Activated CD4-positive, alpha-beta T cell treated with anti-CD3 and anti-CD28 coated beads, Interleukin-2, amount 50 U/mL, for 24 hours (primary cell): ENCODE measurements around the gene EREG.
"Not testable (repeated sequence)": the region's sequence is repeated elsewhere in the genome, so short reads cannot be mapped to it uniquely, and the experiment has no call there.

Experiments
- DNase-seq, 2 donors: peaks; one replicate each; pipeline ENCODE4 v3.0.0-alpha.2; 2020; ENCODE audit warnings: low read depth in 1 of 2, low spot score in 1 of 2

EREG gene

DNA sequence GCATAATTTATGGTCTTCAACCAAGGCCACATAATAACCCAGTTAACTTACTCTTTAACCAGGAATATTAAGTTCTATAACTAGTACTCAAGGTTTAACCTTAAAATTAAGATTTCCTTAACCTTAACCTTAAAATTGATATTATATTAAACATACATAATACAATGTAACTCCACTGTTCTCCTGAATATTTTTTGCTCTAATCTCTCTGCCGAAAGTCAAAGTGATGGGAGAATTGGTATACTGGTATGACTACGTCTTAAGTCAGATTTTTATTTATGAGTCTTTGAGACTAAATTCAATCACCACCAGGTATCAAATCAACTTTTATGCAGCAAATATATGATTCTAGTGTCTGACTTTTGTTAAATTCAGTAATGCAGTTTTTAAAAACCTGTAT lies 22.8 kb downstream of the EREG start:
- no peak for DNase-seq

DNA sequence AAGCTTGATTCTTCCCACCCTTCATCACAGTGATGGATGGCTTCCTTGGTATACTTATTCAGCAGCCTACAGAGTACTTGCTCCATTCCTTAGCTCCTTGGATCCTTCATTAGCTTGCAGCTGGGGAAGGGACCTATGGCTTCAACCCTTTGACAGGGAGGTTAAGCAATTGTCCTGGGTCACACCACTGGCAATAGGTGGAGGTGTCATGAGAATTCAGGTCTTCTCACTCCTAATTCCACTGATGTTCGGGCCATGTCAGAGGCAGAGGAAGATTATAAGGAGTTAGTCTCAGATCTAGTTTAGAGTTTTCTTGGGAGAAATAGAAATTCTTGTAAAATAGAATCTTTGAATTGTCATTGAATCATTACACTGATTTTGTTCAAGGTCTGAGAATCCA lies 24.5 kb downstream of the EREG start:
- DNase-seq: no peak

- DNase-seq: no peak
Measured at GRCh38 chr4:74390677-74391076, 25.7 kb downstream of the EREG start.

DNA sequence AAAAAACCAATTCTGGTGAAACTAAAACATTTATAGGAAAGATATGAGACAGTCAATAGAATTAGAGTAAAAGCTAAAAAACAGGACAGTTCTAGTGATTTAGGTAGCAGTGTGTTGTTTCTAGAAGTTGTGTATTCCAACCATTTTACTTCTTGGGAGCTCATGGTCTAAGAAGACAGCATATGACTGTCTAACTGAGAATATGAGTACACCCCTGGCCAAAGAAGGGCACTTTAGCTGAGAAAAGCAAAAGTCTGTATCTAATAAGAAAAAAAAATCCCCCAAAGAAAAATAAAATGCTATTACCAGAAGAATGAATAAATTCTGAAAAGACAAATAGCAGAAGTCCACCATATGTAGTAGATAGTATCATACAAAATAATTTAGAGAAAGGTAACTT lies 26.4 kb downstream of the EREG start:
- no peak for DNase-seq

- DNase-seq: no peak
Measured at GRCh38 chr4:74391890-74392475, 27.0 kb downstream of the EREG start.

- DNase-seq: no peak
Measured at GRCh38 chr4:74394476-74395136, 29.7 kb downstream of the EREG start.

DNA sequence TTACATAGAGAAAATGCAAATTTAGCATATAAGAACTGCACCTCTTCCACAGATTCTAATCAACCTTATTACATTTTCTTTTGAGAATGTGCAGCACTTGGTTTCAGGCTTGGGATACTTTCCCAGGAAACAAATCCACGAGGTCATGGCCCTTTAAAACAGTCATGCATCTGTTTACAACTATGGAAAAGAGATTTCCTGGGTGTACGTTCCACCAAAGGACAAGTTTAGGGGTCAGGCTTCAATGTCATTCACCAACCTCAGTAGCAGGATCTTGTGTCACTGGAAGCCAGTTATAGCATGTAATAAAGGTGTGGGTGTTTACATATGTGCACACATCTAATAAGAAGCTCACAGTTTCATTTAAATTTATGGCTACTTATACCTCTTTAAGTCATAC lies 30.7 kb downstream of the EREG start:
- no peak for DNase-seq

DNA sequence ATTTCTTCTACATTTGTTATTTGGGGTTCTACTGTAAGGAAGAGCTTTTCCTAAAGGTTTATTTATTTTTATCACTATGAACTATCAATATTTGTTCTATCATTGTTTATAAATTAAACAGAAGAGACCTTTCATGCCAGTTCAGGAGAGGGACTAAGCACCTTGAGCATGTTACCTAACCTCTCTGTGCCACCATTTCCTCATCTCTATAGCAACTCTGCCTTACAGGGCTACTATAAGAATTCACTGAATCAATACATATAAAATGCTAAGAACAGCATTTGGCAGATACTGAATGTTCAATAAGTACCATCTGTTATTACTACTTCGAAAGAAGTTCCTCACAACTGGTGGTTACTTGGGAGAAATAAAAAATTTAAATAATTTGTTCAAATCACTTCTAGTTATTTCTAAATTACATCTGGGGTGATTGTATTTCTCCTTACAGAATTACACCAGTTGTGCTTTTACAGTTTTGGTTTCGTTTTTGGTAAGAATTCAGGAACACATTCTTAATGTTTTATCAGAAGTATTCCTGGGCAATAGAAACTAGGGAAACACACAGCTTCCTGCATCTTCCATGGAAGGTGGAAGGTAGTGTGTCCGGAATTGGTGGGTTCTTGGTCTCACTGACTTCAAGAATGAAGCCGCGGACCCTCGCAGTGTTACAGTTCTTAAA lies 32.9 kb downstream of the EREG start:
- DNase-seq: no peak

DNA sequence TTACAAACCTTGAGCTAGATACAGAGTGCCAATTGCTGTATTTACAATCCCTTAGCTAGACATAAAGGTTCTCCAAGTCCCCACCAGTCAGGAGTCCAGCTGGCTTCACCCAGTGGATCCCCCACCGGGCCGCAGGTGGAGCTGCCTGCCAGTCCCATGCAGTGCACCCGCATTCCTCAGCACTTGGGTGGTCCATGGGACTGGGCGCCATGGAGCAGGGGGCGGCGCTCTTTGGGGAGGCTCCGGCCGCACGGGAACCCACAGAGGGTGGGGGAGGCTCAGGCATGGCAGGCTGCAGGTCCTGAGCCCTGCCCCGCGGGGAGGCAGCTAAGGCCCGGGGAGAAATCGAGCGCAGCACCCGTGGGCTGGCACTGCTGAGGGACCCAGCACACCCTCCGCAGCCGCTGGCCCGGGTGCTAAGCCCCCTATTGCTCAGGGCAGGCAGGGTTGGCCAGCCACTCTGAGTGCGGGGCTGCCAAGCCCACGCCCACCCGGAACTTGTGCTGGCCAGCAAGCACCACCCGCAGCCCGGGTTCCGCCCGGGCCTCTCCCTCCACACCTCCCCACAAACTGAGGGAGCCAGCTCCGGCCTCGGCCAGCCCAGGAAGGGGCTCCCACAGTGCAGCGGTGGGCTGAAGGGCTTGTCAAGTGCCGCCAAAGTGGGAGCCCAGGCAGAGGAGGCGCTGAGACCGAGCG lies 34.1 kb downstream of the EREG start:
- DNase-seq: not testable (repeated sequence)

DNA sequence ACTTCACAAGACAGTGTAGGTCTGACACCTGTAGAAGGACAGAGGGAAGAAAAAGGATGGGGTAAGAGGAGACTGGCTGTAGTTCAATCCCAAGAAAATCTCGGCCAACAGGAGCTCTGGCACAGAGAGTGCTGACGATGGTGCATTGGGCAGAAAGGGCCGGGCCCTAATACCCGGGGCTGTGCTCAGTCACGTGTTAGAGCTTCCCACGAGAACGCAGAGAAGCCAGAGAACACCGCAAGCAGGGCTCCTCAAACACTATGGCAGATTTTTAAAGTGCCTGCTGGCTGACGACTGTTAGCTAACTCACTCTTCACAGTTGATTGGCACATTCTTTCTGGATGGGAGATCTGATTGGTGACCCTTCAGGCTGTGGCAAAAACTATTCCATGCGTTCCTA lies 35.5 kb downstream of the EREG start:
- no peak for DNase-seq

DNA sequence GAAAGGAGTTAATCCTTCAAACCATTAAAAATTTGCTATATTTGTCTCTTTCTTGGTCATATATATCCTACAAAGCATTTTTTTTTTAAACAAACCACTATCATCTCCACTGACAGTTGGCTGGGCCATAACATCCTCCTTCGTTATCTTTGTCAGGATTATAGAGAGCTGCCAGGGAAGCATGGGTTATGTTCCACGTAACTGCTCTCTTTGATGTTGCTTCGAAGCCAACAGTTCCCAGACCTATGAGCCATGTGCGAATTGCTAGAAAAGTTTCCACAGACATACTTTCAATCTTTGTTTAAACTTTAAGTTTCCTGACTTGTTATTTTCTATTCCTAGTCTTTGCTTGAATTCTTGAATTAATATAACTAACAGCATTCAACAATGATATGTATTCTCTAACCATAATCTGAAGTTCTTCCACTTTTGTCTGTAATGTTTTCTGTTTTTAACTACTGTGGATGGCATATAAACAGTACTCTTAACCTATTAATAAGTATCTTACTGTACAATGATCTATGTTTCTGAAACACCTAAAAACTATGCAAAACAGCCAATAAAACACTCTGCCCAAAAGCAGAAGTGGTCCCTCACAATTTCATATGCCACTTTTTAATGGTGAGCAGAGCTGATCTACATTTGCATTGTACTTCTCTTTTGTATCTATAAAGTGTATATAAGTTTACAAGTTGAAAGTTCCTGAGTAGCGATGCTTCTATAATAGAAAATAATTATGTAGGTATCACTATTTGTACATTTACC lies 37.9 kb downstream of the EREG start:
- no peak for DNase-seq

- no peak for DNase-seq
Measured at GRCh38 chr4:74407891-74408290, 42.9 kb downstream of the EREG start.

GRCh38 chr4:74408639-74409038 lies 43.7 kb downstream of the EREG start:
- no peak for DNase-seq

- no peak for DNase-seq
Measured at GRCh38 chr4:74410272-74410671, 45.3 kb downstream of the EREG start.

DNA sequence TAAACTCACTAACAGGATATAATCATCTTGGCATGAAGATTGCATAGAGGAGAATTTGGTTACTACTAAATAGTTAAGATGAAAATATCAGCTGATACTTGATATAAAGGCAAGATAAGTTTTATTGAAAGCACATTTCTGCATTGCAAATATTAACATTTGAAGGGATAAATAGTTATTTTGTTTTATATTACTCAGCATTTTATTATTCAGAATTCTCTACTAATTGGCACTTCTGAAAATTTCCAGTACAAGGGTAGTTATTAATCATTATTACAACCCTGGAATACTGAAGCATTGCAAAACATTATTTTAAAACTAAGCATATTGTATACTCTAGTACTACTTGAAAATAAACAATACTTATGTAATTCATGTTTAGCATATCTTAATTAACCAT lies 47.3 kb downstream of the EREG start:
- DNase-seq: no peak

- DNase-seq: no peak
Measured at GRCh38 chr4:74413265-74413664, 48.3 kb downstream of the EREG start.

DNA sequence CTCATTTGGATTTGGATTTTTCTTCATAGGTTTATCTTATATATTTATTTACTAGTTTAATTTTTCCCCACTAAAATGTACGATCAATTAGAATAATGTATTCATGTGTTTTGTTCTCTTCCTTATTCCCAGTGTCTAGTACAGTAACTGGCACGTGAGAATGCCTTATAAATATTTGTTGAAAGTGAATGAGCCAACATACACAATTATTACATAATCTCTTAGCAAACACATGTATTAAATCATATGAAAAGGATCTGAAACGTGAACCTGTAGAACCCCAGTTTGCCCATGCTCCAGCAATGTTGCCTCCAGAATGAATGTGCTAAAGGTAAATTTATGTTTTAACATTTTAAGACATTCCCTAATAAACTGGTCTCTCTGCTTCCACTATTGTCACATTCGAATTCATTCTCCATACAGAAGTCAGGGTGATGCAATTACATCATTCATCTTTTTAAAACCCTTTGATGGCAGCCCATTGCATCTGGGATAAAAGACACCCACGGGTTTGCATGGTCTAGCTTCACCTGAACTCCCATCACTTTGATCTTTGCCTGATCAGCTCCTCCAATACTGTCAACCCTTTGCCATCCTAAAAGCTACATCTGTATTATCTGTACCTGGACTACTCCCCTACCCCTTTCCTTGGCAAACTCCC lies 49.3 kb downstream of the EREG start:
- DNase-seq: no peak

GRCh38 chr4:74415602-74416300 lies 50.8 kb downstream of the EREG start:
- no peak for DNase-seq

DNA sequence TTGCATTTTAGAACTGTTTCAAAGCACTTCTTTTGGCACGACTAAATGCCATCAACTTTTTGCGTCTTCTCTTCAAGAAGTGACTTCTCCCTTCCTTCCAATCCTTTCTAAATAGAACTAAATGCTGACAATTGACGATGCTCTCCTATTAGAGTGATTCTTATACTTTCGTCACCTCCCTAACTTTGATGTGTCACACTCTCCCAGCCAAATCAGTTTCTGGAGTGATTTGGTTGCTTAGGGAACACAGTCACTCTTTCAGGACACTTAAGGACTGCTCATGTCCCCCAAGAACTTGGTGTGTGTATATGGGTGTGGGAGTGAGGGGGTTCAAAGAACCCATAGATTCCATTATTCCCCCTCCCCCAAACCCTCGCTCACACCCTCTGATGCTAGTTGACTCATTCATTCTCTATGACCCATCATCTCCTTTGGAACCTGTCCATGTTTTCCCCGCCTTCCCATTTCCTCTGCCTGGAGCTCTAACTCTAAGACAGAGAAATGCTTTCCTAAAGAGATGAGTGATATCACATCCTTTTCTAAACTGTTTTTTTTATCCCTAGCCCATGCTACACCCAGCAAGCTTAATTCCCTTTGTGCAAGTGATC lies 53.2 kb downstream of the EREG start:
- no peak for DNase-seq

DNA sequence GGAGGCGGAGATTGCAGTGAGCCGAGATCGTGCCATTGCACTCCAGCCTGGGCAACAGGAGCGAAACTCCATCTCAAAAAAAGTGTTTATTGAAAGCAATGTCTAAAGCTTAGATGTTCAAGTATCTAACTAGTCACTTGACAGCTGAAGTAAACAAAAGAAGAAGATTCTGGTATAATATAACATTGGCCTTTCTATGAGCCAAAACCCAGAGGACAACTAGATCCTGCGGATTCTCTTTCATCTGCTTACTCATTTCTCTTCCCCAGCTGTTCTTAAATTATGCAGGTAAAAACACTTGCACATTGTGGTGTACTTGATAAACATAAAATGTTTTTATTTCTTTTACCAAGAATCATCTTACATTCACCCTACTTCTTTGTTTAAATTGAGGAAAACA lies 55.9 kb downstream of the EREG start:
- no peak for DNase-seq
